Glutamatergic neuron (in vitro differentiated cells): ENCODE results near the gene ILDR1. TPM values are rescaled to one million over a fixed set of nuclear protein-coding genes. Genes with fewer than 3 reads are reported as not detected.

Experiments used
- DNase-seq: peaks from one replicate; pipeline ENCODE4 v3.0.0; 2022
- H3K27ac Mint-ChIP-seq: one replicate; pipeline ENCODE4 v1.8.0; 2020; ENCODE audit warnings: mild to moderate bottlenecking, mixed read lengths, inconsistent platforms; ENCODE audit not compliant: unreplicated experiment
- H3K27me3 Mint-ChIP-seq: one replicate; pipeline ENCODE4 v1.8.0; 2020; ENCODE audit warnings: mild to moderate bottlenecking, moderate library complexity, mixed read lengths, inconsistent platforms; ENCODE audit not compliant: unreplicated experiment
- H3K36me3 Mint-ChIP-seq: one replicate; pipeline ENCODE4 v1.8.0; 2020; ENCODE audit warnings: mild to moderate bottlenecking, mixed read lengths, inconsistent platforms; ENCODE audit not compliant: unreplicated experiment
- H3K4me1 Mint-ChIP-seq: one replicate; pipeline ENCODE4 v1.8.0; 2020; ENCODE audit warnings: mild to moderate bottlenecking, low read depth, mixed read lengths, inconsistent platforms; ENCODE audit not compliant: unreplicated experiment
- H3K4me3 Mint-ChIP-seq: one replicate; pipeline ENCODE4 v1.8.0; 2020; ENCODE audit warnings: mild to moderate bottlenecking, mixed read lengths, inconsistent platforms; ENCODE audit not compliant: unreplicated experiment
- H3K9me3 Mint-ChIP-seq: one replicate; pipeline ENCODE4 v1.8.0; 2020; ENCODE audit warnings: mild to moderate bottlenecking, moderate library complexity, mixed read lengths, inconsistent platforms; ENCODE audit not compliant: unreplicated experiment
- total RNA-seq: library from RNA; stranded (reverse); fragmentation: NEBNext Ultra II Directional; extraction: Animal tissue kit (Norgen Biotek cat#: 25700); gene quantifications from one replicate; pipeline ENCODE4 v1.2.1, GENCODE V29; 2021; ENCODE audit not compliant: unreplicated experiment
- TF ChIP-seq, protein P1 (sequence below): fragments of 200-600 bp; sonication (generic); IDR thresholded peaks from one replicate; pipeline ENCODE4 v1.5.0; 2021; ENCODE audit not compliant: partially characterized antibody, unreplicated experiment

ILDR1 gene
- total RNA-seq, 1 donor from 2014 or later = not detected

DNA sequence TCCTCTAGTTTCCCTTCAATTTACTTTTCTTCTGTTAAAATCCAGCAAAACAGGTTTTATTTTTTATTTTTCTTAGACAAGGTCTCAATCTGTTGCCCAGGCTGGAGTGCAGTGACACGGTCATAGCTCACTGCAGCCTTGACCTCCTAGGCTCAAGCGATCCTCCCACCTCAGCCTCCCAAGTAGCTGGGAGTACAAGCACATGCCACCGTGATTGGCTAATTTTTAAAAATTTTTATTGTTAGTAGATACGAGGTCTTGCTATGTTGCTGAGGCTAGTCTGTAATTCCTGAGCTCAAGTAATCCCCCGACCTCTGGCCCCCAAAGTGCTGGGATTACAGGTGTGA, 41.6 kb downstream of the ILDR1 start:
- Mint-ChIP-seq H3K27ac (no peak overlapping the region), H3K4me3 (no peak overlapping the region), H3K9me3 (peaks cover 6% of the 10 kb centered on the region), H3K36me3 (peaks cover 14% of the 10 kb centered on the region), H3K4me1 (no peaks in the 10 kb centered on the region), H3K27me3 (no peaks in the 10 kb centered on the region)
- DNase-seq = no peak
- TF ChIP-seq, protein P1, sequence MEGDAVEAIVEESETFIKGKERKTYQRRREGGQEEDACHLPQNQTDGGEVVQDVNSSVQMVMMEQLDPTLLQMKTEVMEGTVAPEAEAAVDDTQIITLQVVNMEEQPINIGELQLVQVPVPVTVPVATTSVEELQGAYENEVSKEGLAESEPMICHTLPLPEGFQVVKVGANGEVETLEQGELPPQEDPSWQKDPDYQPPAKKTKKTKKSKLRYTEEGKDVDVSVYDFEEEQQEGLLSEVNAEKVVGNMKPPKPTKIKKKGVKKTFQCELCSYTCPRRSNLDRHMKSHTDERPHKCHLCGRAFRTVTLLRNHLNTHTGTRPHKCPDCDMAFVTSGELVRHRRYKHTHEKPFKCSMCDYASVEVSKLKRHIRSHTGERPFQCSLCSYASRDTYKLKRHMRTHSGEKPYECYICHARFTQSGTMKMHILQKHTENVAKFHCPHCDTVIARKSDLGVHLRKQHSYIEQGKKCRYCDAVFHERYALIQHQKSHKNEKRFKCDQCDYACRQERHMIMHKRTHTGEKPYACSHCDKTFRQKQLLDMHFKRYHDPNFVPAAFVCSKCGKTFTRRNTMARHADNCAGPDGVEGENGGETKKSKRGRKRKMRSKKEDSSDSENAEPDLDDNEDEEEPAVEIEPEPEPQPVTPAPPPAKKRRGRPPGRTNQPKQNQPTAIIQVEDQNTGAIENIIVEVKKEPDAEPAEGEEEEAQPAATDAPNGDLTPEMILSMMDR = no peak

DNA sequence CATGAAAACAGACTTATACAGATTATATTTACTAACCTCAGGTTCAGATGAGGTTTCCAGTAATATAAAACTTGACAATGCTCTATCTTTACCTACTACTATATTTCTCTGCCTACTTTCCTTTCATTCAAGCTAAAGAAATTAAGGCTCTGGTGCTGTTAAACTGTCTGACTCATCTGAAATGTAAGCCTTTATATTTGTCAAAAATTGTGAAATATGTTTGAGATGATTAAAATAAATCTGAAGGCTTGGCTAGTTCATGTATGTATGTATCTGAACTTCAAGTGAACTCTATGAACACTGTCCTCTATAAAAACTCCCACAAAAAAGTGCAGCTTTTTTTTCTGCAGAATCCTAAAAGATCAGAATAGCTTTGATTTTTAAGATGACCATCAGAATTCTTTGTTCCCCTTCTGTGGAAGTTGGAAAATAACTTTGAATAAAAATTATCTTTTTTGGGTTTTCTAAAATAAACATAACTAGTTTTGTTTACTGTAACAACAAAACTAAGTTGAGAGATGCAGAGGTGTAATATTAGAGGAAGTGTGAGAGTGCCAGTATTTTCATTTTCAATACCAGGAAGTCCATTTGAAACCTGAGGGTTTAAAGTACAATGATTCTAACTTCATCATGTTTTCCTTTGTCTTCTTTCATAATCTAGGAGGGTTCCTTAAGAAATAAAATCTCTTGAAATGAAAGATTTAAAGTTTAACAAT, 42.2 kb downstream of the ILDR1 start:
- Mint-ChIP-seq H3K9me3 (peaks cover 6% of the 10 kb centered on the region), H3K4me1 (no peaks in the 10 kb centered on the region), H3K27me3 (no peaks in the 10 kb centered on the region), H3K36me3 (peaks cover 9% of the 10 kb centered on the region), H3K27ac (no peak overlapping the region), H3K4me3 (no peak overlapping the region)
- TF ChIP-seq, protein P1 = no peak
- no peak for DNase-seq

DNA sequence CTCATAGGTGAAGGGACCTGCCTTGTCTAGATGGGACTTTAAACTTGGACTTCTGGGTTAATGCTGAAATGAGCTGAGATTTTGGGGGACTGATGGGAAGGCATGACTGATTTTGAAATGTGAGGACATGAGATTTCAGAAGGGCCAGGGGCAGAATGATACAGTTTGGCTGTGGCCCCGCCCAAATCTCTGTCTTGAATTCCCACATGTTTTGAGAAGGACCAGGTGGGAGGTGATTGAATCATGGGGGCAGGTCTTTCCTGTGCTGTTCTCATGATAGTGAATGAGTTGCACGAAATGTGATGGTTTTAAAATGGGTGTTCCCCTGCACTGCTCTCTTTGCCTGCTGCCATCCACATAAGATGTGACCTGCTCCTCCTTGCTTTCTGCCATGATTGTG, 42.8 kb downstream of the ILDR1 start:
- no peaks in the 10 kb centered on the region for H3K4me1 Mint-ChIP-seq
- H3K9me3 Mint-ChIP-seq = peaks cover 6% of the 10 kb centered on the region
- no peak overlapping the region for H3K4me3 Mint-ChIP-seq
- no peak for DNase-seq
- TF ChIP-seq, protein P1 = no peak
- no peak overlapping the region for H3K27ac Mint-ChIP-seq
- peaks cover 9% of the 10 kb centered on the region for H3K36me3 Mint-ChIP-seq
- no peaks in the 10 kb centered on the region for H3K27me3 Mint-ChIP-seq

DNA sequence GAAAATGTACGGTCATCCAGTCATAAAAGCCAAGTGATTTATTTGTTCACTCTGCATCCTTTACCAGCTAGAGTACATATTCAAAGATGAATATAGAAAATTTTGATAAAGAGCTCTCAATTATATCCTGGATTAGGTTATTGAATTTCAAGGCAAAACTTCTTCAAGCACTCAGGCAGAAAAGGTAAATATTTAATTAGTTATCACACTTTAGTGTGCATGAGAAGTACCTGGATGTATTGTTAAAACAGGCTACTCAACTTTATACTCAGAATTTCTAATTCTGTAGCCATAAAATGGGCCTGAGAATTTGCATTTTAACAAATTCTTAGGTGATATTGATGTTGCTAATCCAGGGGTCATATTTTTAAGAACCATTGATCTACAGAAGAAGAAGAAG, 45.3 kb downstream of the ILDR1 start:
- no peaks in the 10 kb centered on the region for H3K36me3 Mint-ChIP-seq
- DNase-seq = no peak
- no peaks in the 10 kb centered on the region for H3K27me3 Mint-ChIP-seq
- H3K4me3 Mint-ChIP-seq = no peak overlapping the region
- TF ChIP-seq, protein P1 = no peak
- H3K9me3 Mint-ChIP-seq = no peaks in the 10 kb centered on the region
- no peaks in the 10 kb centered on the region for H3K4me1 Mint-ChIP-seq
- H3K27ac Mint-ChIP-seq = no peak overlapping the region

DNA sequence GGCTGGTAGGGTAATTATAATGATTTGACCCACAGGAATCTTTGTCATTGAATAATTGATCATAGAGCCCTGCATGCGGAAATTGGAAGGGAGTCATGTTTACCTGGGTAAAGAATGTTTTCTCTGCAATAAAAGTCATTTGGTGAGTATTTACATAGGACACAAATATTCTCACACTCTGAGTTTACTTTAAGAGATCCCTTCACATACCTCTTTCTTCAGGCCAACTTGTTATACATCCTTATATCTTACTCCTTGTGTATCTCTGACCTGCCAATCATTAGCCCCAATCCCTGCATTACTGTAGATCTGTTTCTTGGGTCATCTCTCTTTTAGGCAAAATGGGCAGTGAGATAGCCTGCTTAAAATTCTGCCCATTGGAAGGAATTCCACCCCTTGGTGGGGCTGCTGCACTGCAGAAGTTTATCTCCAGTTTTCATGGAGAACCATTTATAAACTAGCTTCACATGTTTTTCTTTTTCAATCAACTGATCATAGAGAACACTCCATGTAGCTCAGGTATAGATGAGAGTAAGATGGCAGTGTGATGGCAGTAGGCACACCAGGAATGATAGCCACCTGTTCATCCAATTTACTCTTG, 46.2 kb downstream of the ILDR1 start:
- no peak overlapping the region for H3K4me3 Mint-ChIP-seq
- TF ChIP-seq, protein P1 = no peak

More for the DNA sequence above, 46.2 kb downstream of the ILDR1 start:
- Mint-ChIP-seq H3K4me1 (no peaks in the 10 kb centered on the region), H3K9me3 (no peaks in the 10 kb centered on the region), H3K27ac (no peak overlapping the region), H3K36me3 (no peaks in the 10 kb centered on the region), H3K27me3 (no peaks in the 10 kb centered on the region)
- DNase-seq = no peak
